Measurements from ENCODE around the gene CNTN4.

Gene CNTN4

DNA sequence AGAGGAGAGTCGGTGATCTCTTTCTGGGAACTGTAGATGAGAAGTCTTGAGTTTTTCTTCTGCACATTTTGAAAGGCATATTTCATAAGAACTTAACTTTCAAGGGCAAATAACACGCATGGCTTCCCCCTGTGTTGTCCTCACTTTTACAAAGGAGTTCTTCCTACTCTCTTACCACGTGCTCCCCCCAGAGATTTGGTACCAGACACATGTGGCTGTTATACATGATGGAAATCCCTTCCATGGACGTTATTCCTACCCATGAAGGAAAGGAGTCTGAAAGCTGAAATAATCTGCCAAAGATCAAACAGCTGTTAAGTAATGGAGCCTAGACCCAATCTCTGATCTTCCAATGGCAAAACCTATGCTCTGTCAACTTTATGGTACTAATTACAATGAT lies 1007.1 kb downstream of the CNTN4 start:
- Histone ChIP-seq H3K4me3 (ENCODE audit: insufficient read length, low read depth) (no peak overlapping the region), H3K36me3 (ENCODE audit: insufficient read depth, insufficient read length, low read length) (no peaks in the 10 kb centered on the region)
- TF ChIP-seq SUZ12 (IDR thresholded peaks at IDR 0.05; ENCODE audit: extremely low read depth, insufficient read depth, insufficient read length) (no peak), ZNF274 (IDR thresholded peaks at IDR 0.05; ENCODE audit: low read depth, low read length) (no peak), YY1 (IDR thresholded peaks at IDR 0.05; ENCODE audit: insufficient read depth, insufficient read length) (no peak)

GRCh38 chr3:3107181-3107580 lies 1008.5 kb downstream of the CNTN4 start:
- no peaks in the 10 kb centered on the region for H3K4me1 ChIP-seq (ENCODE audit: insufficient read depth, insufficient read length)
- no peak for DNase-seq (ENCODE audit: low read depth, low spot score)
- no peak overlapping the region for H3K4me3 ChIP-seq (ENCODE audit: insufficient read length, low read depth)
- TF ChIP-seq ZNF274 (IDR thresholded peaks at IDR 0.05; ENCODE audit: low read depth, low read length), result no peak
- no peak for TF ChIP-seq YY1 (IDR thresholded peaks at IDR 0.05; ENCODE audit: insufficient read depth, insufficient read length)
- TF ChIP-seq SUZ12 (IDR thresholded peaks at IDR 0.05; ENCODE audit: extremely low read depth, insufficient read depth, insufficient read length), result no peak
- H3K27me3 ChIP-seq (ENCODE audit: insufficient read depth, insufficient read length), result no peaks in the 10 kb centered on the region
- H3K9me3 ChIP-seq (ENCODE audit: insufficient read depth, low read length), result no peaks in the 10 kb centered on the region
- H3K9ac ChIP-seq (ENCODE audit: insufficient read length, low read depth), result no peak overlapping the region
- H3K36me3 ChIP-seq (ENCODE audit: insufficient read depth, insufficient read length, low read length), result no peaks in the 10 kb centered on the region

More for the DNA sequence above, 1007.1 kb downstream of the CNTN4 start:
- Histone ChIP-seq H3K27me3 (ENCODE audit: insufficient read depth, insufficient read length) (no peaks in the 10 kb centered on the region), H3K9me3 (ENCODE audit: insufficient read depth, low read length) (no peaks in the 10 kb centered on the region), H3K4me1 (ENCODE audit: insufficient read depth, insufficient read length) (no peaks in the 10 kb centered on the region), H3K9ac (ENCODE audit: insufficient read length, low read depth) (no peak overlapping the region)
- DNase-seq (ENCODE audit: low read depth, low spot score), result no peak
